HEK293 (cell line): ENCODE data around the gene CBX5.

Experiments used
- CTCF ChIA-PET: fragments of 350-600 bp; formaldehyde crosslinking; extraction: SDS; loops from one replicate; lab custom pipeline; 2021; ENCODE audit warnings: antibody characterized with exemption; lab: Yijun Ruan, JAX
- POLR2A ChIA-PET: fragments of 300-600 bp; formaldehyde crosslinking; extraction: SDS; loops from one replicate; lab custom pipeline; 2020; ENCODE audit warnings: antibody characterized with exemption, inconsistent platforms; lab: Yijun Ruan, JAX
- H3K27ac ChIP-seq: fragments of 200-500 bp; sonication (Bioruptor generic); 2 replicates; pipeline ENCODE4 v1.5.1; 2014; ENCODE audit warnings: low read depth, low read length, control low read depth, inconsistent platforms; ENCODE audit errors: extremely low read depth
- H3K36me3 ChIP-seq, 2 experiments: fragments of 200-500 bp in 1 of 2; sonication (Bioruptor generic) in 1 of 2; 1 replicate in 1 of 2; 2 replicates in 1 of 2; pipeline ENCODE4 v1.5.1; 2014 to 2017; ENCODE audit warnings: inconsistent platforms in 2 of 2, low read length in 2 of 2; ENCODE audit not compliant: control insufficient read depth in 2 of 2, insufficient read depth in 1 of 2
- H3K4me1 ChIP-seq: fragments of 200-500 bp; sonication (Bioruptor generic); 2 replicates; pipeline ENCODE4 v1.5.1; 2014; ENCODE audit warnings: mild to moderate bottlenecking, low read length, inconsistent platforms; ENCODE audit not compliant: control insufficient read depth, insufficient read depth
- H3K4me3 ChIP-seq: 2 replicates; pipeline ENCODE4 v1.5.1; 2011; ENCODE audit warnings: low read depth, mild to moderate bottlenecking, control low read depth, low read length, moderate library complexity
- H3K9me3 ChIP-seq: fragments of 200-500 bp; sonication (Bioruptor generic); 2 replicates; pipeline ENCODE4 v1.5.1; 2014; ENCODE audit warnings: low read depth, low read length, inconsistent platforms; ENCODE audit not compliant: control insufficient read depth, insufficient read depth
- AEBP2 ChIP-seq: fragments of 450-650 bp; formaldehyde crosslinking; IDR thresholded peaks from 2 replicates; pipeline ENCODE4 v1.5.1; 2016; ENCODE audit warnings: missing biosample characterization, missing genetic modification characterization, borderline replicate concordance
- GLI4 ChIP-seq: fragments of 450-650 bp; formaldehyde crosslinking; IDR thresholded peaks from 2 replicates; pipeline ENCODE4 v1.5.1; 2016; ENCODE audit warnings: missing biosample characterization, missing genetic modification characterization
- HOXC10 ChIP-seq: sonication (generic); formaldehyde crosslinking; IDR thresholded peaks from 2 replicates; pipeline ENCODE4 v1.8.1; 2023; ENCODE audit warnings: mild to moderate bottlenecking, missing genetic modification reagents
- IKZF3 ChIP-seq: fragments of 450-650 bp; IDR thresholded peaks from 2 replicates; pipeline ENCODE4 v1.5.0; 2018; ENCODE audit warnings: missing biosample characterization, mild to moderate bottlenecking, missing genetic modification characterization, moderate library complexity
- KLF10 ChIP-seq: fragments of 450-650 bp; IDR thresholded peaks from 2 replicates; pipeline ENCODE4 v1.5.1; 2018; ENCODE audit warnings: missing biosample characterization, mild to moderate bottlenecking, missing genetic modification characterization
- PBX3 ChIP-seq: sonication (generic); formaldehyde crosslinking; IDR thresholded peaks from 2 replicates; pipeline ENCODE4 v1.8.1; 2022; ENCODE audit warnings: mild to moderate bottlenecking, moderate library complexity, missing genetic modification reagents
- SALL2 ChIP-seq: fragments of 450-650 bp; formaldehyde crosslinking; IDR thresholded peaks from 2 replicates; pipeline ENCODE4 v1.5.0; 2017; ENCODE audit warnings: missing biosample characterization, mild to moderate bottlenecking, missing genetic modification characterization, borderline replicate concordance
- SCRT2 ChIP-seq: fragments of 450-650 bp; formaldehyde crosslinking; IDR thresholded peaks from 2 replicates; pipeline ENCODE4 v1.5.1; 2016; ENCODE audit warnings: missing biosample characterization, missing genetic modification characterization
- ZBTB10 ChIP-seq: fragments of 450-650 bp; formaldehyde crosslinking; IDR thresholded peaks from 2 replicates; pipeline ENCODE4 v1.5.1; 2016; ENCODE audit warnings: missing biosample characterization, missing genetic modification characterization
- ZBTB48 ChIP-seq: fragments of 450-650 bp; formaldehyde crosslinking; IDR thresholded peaks from 2 replicates; pipeline ENCODE4 v1.5.1; 2016; ENCODE audit warnings: missing biosample characterization, missing genetic modification characterization
- ZFP41 ChIP-seq: fragments of 450-650 bp; formaldehyde crosslinking; IDR thresholded peaks from 2 replicates; pipeline ENCODE4 v1.5.1; 2016; ENCODE audit warnings: missing biosample characterization, missing genetic modification characterization, borderline replicate concordance
- ZNF121 ChIP-seq: fragments of 450-650 bp; formaldehyde crosslinking; IDR thresholded peaks from 2 replicates; pipeline ENCODE4 v1.5.1; 2016; ENCODE audit warnings: missing biosample characterization, missing genetic modification characterization
- ZNF140 ChIP-seq: fragments of 450-650 bp; formaldehyde crosslinking; IDR thresholded peaks from 2 replicates; pipeline ENCODE4 v1.5.1; 2016; ENCODE audit warnings: missing biosample characterization, missing genetic modification characterization
- ZNF169 ChIP-seq: fragments of 450-650 bp; formaldehyde crosslinking; IDR thresholded peaks from 2 replicates; pipeline ENCODE4 v1.5.1; 2016; ENCODE audit warnings: missing biosample characterization, missing genetic modification characterization
- ZNF302 ChIP-seq: fragments of 450-650 bp; formaldehyde crosslinking; IDR thresholded peaks from 2 replicates; pipeline ENCODE4 v1.5.1; 2016; ENCODE audit warnings: missing biosample characterization, missing genetic modification characterization, low read depth
- ZNF335 ChIP-seq: fragments of 450-650 bp; formaldehyde crosslinking; conservative IDR thresholded peaks from 2 replicates; pipeline ENCODE4 v1.5.1; 2016; ENCODE audit warnings: missing biosample characterization, missing genetic modification characterization
- ZNF341 ChIP-seq: fragments of 450-650 bp; formaldehyde crosslinking; IDR thresholded peaks from 2 replicates; pipeline ENCODE4; 2016; ENCODE audit warnings: low read depth, missing biosample characterization, missing genetic modification characterization
- ZNF366 ChIP-seq: fragments of 450-650 bp; formaldehyde crosslinking; conservative IDR thresholded peaks from 2 replicates; pipeline ENCODE4 v1.5.1; 2016; ENCODE audit warnings: missing biosample characterization, missing genetic modification characterization
- ZNF670 ChIP-seq: fragments of 450-650 bp; formaldehyde crosslinking; IDR thresholded peaks from 2 replicates; pipeline ENCODE4 v1.5.1; 2016; ENCODE audit warnings: missing biosample characterization, missing genetic modification characterization, low read depth
- ZNF776 ChIP-seq: fragments of 450-650 bp; formaldehyde crosslinking; IDR thresholded peaks from 2 replicates; pipeline ENCODE4 v1.5.0; 2017; ENCODE audit warnings: missing biosample characterization, missing genetic modification characterization, borderline replicate concordance
- ZNF792 ChIP-seq: fragments of 450-650 bp; formaldehyde crosslinking; IDR thresholded peaks from 2 replicates; pipeline ENCODE4 v1.5.1; 2016; ENCODE audit warnings: missing biosample characterization, missing genetic modification characterization
- ZSCAN23 ChIP-seq: fragments of 450-650 bp; formaldehyde crosslinking; IDR thresholded peaks from 2 replicates; pipeline ENCODE4 v1.5.1; 2016; ENCODE audit warnings: missing biosample characterization, missing genetic modification characterization

CBX5 gene

GRCh38 chr12:54197010-54197409 lies 82.9 kb downstream of the CBX5 start:
- TF ChIP-seq AEBP2 (tag by site-specific recombination) (no peak), ZBTB10 (tag by site-specific recombination) (no peak), ZNF302 (tag by site-specific recombination) (no peak), ZNF792 (tag by site-specific recombination) (no peak), ZNF335 (tag by site-specific recombination) (peak; percentile 57), PBX3 (CRISPR knock-in tag) (no peak), ZNF670 (tag by site-specific recombination) (no peak), ZBTB48 (tag by site-specific recombination) (peak; percentile 72; the same call in 1 of the 2 replicates), KLF10 (tag by site-specific recombination) (no peak), SCRT2 (tag by site-specific recombination) (no peak), ZNF169 (tag by site-specific recombination) (no peak), ZFP41 (tag by site-specific recombination) (no peak), GLI4 (no peak), ZNF366 (tag by site-specific recombination) (0 out of 2 replicates have a peak, but pooled peaks have one; percentile 41)
- Histone ChIP-seq H3K4me1 (peaks cover 18% of the 10 kb centered on the region), H3K4me3 (no peak overlapping the region), H3K36me3 (no peaks in the 10 kb centered on the region), H3K9me3 (no peaks in the 10 kb centered on the region), H3K27ac (peak overlapping the region; percentile 32; the same call in 1 of the 2 replicates)
- CTCF ChIA-PET = interaction anchor here (0.6 to 7.5 kb wide), 7 partner anchors 11 to 450 kb away, joined by 3 to 55 read pairs (median 5); partner anchors contain the start of genes HOXC10 and HOXC5
- POLR2A ChIA-PET = interaction anchor here (0.6 kb wide), 1 partner anchor 139 kb away, joined by 3 read pairs; no protein-coding TSS in a partner anchor

GRCh38 chr12:54196396-54196795 lies 83.5 kb downstream of the CBX5 start:
- Histone ChIP-seq H3K4me1 (peaks cover 18% of the 10 kb centered on the region), H3K36me3 (no peaks in the 10 kb centered on the region), H3K9me3 (no peaks in the 10 kb centered on the region), H3K4me3 (no peak overlapping the region), H3K27ac (peak overlapping the region; percentile 33; the same call in 1 of the 2 replicates)
- POLR2A ChIA-PET = interaction anchor here (0.9 to 1.5 kb wide), 3 partner anchors 163 to 187 kb away, joined by 3 to 10 read pairs (median 6); partner anchors contain the start of genes HOXC5 and HOXC8
- CTCF ChIA-PET = interaction anchor here (0.8 to 7.8 kb wide), 8 partner anchors 9 to 211 kb away, joined by 3 to 109 read pairs (median 6); partner anchors contain the start of genes HOXC10 and HOXC5
- TF ChIP-seq SALL2 (tag by site-specific recombination) = no peak
- TF ChIP-seq ZNF121 = no peak
- no peak for TF ChIP-seq ZNF776 (tag by site-specific recombination)
- 0 out of 2 replicates have a peak, but pooled peaks have one; percentile 37 for TF ChIP-seq ZNF341 (tag by site-specific recombination)
- TF ChIP-seq ZSCAN23 (tag by site-specific recombination) = no peak
- TF ChIP-seq IKZF3 (tag by site-specific recombination) = no peak
- no peak for TF ChIP-seq HOXC10 (CRISPR knock-in tag)
- no peak for TF ChIP-seq ZNF140 (tag by site-specific recombination)
